ENCODE measurements around the gene CBL. TPM values are rescaled to one million over a fixed set of nuclear protein-coding genes. Genes with fewer than 3 reads are reported as not detected.
A peak's percentile ranks its signal among the peaks of the same experiment; 100 is the strongest.

CBL gene
- total and polyA plus RNA-seq, 10 of the 15 experiments (the other 5 are each of a cell fraction or from before 2014, with no cell fraction given), result 3.9 to 27.1 (median 9.5) TPM

DNA sequence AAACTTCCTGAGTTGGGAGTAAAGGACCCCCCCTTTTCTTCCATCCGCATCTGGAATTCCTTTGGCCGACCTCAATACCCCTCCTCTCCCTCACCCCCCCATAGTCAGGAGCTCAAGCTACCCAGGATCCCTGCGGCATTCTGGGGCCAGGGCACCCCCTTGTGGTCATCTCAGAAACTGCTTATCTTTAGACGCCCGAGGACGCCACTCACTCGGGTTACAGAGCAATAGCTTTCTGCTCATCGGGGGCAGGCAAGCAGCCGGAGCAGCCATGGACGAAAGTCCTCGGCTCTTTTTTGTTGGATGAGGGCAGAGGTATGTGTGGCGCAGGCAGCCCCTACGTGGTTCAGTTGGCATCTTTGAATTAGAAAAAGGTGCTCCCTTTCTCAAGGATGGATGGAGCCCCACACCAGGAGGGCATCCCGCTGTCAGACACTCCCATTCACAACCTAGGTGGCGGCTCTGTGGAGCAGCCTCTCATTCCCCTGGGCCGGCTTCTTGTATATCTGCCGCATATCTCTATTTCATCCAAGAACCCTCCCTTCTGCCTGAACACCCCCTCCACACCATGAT lies 132.3 kb downstream of the CBL start (continued):
- TF ChIP-seq BHLHE40 (IDR thresholded peaks at IDR 0.05; ENCODE audit: borderline replicate concordance in 1 of 2, low read depth in 2 of 2, low read length in 1 of 2) (0 out of 4 replicates have a peak, but pooled peaks of 1 of the 2 experiments have one; percentile 24), BCL11A (IDR thresholded peaks at IDR 0.05; ENCODE audit: low read depth, low read length) (no peak), SMAD1 (IDR thresholded peaks at IDR 0.05; ENCODE audit: low read depth, partially characterized antibody) (no peak), NR2F1 (conservative IDR thresholded peaks at IDR 0.05) (no peak), MEF2A (IDR thresholded peaks at IDR 0.05; ENCODE audit: insufficient read depth, low read depth, low read length) (no peak), SMC3 (IDR thresholded peaks at IDR 0.05; ENCODE audit: borderline replicate concordance, low read length) (peak; percentile 54; the same call in 1 of the 2 replicates), ZNF207 (IDR thresholded peaks at IDR 0.05; ENCODE audit: borderline replicate concordance) (no peak), IKZF1 (conservative IDR thresholded peaks at IDR 0.05) (no peak), GATAD2B (conservative IDR thresholded peaks at IDR 0.05; ENCODE audit: low read depth) (no peak), RUNX3 (IDR thresholded peaks at IDR 0.05; ENCODE audit: low read length) (peak; percentile 61), CREM (IDR thresholded peaks at IDR 0.05; ENCODE audit: low read depth) (no peak), YBX1 (IDR thresholded peaks at IDR 0.05) (no peak), ASH2L (IDR thresholded peaks at IDR 0.05; ENCODE audit: borderline replicate concordance, low read depth) (no peak), NR2C1 (IDR thresholded peaks at IDR 0.05) (no peak), ZNF24 (IDR thresholded peaks at IDR 0.05) (no peak), BACH1 (IDR thresholded peaks at IDR 0.05; ENCODE audit: borderline replicate concordance) (no peak), NBN (IDR thresholded peaks at IDR 0.05) (no peak), JUND (IDR thresholded peaks at IDR 0.05; ENCODE audit: low read depth, low read length) (no peak), MXI1 (IDR thresholded peaks at IDR 0.05; ENCODE audit: low read depth, low read length) (no peak), HDGF (IDR thresholded peaks at IDR 0.05) (no peak), POU2F2 (IDR thresholded peaks at IDR 0.05; ENCODE audit: borderline replicate concordance, low read depth, low read length) (0 out of 3 replicates have a peak, but pooled peaks have one; percentile 6), NKRF (conservative IDR thresholded peaks at IDR 0.05) (no peak)
- TF ChIP-seq, protein P1, sequence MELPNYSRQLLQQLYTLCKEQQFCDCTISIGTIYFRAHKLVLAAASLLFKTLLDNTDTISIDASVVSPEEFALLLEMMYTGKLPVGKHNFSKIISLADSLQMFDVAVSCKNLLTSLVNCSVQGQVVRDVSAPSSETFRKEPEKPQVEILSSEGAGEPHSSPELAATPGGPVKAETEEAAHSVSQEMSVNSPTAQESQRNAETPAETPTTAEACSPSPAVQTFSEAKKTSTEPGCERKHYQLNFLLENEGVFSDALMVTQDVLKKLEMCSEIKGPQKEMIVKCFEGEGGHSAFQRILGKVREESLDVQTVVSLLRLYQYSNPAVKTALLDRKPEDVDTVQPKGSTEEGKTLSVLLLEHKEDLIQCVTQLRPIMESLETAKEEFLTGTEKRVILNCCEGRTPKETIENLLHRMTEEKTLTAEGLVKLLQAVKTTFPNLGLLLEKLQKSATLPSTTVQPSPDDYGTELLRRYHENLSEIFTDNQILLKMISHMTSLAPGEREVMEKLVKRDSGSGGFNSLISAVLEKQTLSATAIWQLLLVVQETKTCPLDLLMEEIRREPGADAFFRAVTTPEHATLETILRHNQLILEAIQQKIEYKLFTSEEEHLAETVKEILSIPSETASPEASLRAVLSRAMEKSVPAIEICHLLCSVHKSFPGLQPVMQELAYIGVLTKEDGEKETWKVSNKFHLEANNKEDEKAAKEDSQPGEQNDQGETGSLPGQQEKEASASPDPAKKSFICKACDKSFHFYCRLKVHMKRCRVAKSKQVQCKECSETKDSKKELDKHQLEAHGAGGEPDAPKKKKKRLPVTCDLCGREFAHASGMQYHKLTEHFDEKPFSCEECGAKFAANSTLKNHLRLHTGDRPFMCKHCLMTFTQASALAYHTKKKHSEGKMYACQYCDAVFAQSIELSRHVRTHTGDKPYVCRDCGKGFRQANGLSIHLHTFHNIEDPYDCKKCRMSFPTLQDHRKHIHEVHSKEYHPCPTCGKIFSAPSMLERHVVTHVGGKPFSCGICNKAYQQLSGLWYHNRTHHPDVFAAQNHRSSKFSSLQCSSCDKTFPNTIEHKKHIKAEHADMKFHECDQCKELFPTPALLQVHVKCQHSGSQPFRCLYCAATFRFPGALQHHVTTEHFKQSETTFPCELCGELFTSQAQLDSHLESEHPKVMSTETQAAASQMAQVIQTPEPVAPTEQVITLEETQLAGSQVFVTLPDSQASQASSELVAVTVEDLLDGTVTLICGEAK (IDR thresholded peaks at IDR 0.05; ENCODE audit: borderline replicate concordance), result no peak
- TF ChIP-seq, protein P2, sequence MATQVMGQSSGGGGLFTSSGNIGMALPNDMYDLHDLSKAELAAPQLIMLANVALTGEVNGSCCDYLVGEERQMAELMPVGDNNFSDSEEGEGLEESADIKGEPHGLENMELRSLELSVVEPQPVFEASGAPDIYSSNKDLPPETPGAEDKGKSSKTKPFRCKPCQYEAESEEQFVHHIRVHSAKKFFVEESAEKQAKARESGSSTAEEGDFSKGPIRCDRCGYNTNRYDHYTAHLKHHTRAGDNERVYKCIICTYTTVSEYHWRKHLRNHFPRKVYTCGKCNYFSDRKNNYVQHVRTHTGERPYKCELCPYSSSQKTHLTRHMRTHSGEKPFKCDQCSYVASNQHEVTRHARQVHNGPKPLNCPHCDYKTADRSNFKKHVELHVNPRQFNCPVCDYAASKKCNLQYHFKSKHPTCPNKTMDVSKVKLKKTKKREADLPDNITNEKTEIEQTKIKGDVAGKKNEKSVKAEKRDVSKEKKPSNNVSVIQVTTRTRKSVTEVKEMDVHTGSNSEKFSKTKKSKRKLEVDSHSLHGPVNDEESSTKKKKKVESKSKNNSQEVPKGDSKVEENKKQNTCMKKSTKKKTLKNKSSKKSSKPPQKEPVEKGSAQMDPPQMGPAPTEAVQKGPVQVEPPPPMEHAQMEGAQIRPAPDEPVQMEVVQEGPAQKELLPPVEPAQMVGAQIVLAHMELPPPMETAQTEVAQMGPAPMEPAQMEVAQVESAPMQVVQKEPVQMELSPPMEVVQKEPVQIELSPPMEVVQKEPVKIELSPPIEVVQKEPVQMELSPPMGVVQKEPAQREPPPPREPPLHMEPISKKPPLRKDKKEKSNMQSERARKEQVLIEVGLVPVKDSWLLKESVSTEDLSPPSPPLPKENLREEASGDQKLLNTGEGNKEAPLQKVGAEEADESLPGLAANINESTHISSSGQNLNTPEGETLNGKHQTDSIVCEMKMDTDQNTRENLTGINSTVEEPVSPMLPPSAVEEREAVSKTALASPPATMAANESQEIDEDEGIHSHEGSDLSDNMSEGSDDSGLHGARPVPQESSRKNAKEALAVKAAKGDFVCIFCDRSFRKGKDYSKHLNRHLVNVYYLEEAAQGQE (IDR thresholded peaks at IDR 0.05; ENCODE audit: low read depth, low read length), result no peak

All from GM12878 (cell line).